NB4 (cell line): Measurements from ENCODE around the gene MCTP1.

Source experiments
- DNase-seq: peaks from one replicate; pipeline ENCODE4 v3.0.0; 2010; ENCODE audit warnings: low read depth
- H3K4me3 ChIP-seq: one replicate; pipeline ENCODE4 v1.5.1; 2011; ENCODE audit warnings: mild to moderate bottlenecking, low read depth, low read length, moderate library complexity
- MYC ChIP-seq: IDR thresholded peaks from 2 replicates; pipeline ENCODE4 v1.6.1; 2011; ENCODE audit warnings: low read depth, low read length
- POLR2A ChIP-seq: IDR thresholded peaks from 2 replicates; pipeline ENCODE4 v1.6.1; 2011; ENCODE audit warnings: mild to moderate bottlenecking; ENCODE audit not compliant: insufficient read length; ENCODE audit errors: extremely low read depth
- TF ChIP-seq, protein P1 (sequence below): IDR thresholded peaks from 2 replicates; pipeline ENCODE4 v1.6.1; 2011; ENCODE audit warnings: low read depth, low read length
- TF ChIP-seq, protein P2 (sequence below): IDR thresholded peaks from one replicate; pipeline ENCODE4 v1.5.1; 2012; ENCODE audit warnings: low read depth, low read length

MCTP1 gene

DNA sequence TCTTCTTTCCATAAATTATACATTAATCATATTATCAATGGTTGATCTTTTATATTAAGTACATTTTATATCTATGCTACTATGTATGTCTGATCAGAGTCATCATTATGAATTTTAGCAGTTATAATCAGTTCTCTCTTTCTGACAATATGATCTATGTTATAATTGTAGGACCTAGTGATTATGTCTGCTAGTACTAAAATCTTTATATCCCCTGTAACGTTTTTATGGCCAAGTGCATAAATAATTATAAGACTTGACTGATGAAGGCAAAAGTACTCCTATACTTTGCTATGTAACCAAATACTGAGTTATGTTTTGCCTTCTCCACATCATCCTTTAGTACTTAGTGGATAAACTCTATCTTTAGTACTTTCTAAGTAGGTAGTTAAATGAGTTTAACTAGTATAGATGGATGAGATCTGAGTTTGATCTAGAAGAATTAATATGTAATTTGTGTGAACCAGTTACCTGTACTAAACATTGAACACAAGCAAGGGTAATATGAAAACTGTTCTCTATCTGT, 591.0 kb downstream of the MCTP1 start:
- no peak for TF ChIP-seq MYC
- TF ChIP-seq, protein P1, sequence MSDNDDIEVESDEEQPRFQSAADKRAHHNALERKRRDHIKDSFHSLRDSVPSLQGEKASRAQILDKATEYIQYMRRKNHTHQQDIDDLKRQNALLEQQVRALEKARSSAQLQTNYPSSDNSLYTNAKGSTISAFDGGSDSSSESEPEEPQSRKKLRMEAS: no peak
- TF ChIP-seq, protein P2, sequence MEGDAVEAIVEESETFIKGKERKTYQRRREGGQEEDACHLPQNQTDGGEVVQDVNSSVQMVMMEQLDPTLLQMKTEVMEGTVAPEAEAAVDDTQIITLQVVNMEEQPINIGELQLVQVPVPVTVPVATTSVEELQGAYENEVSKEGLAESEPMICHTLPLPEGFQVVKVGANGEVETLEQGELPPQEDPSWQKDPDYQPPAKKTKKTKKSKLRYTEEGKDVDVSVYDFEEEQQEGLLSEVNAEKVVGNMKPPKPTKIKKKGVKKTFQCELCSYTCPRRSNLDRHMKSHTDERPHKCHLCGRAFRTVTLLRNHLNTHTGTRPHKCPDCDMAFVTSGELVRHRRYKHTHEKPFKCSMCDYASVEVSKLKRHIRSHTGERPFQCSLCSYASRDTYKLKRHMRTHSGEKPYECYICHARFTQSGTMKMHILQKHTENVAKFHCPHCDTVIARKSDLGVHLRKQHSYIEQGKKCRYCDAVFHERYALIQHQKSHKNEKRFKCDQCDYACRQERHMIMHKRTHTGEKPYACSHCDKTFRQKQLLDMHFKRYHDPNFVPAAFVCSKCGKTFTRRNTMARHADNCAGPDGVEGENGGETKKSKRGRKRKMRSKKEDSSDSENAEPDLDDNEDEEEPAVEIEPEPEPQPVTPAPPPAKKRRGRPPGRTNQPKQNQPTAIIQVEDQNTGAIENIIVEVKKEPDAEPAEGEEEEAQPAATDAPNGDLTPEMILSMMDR: no peak
- no peak for TF ChIP-seq POLR2A
- DNase-seq: no peak
- H3K4me3 ChIP-seq: no peak overlapping the region

DNA sequence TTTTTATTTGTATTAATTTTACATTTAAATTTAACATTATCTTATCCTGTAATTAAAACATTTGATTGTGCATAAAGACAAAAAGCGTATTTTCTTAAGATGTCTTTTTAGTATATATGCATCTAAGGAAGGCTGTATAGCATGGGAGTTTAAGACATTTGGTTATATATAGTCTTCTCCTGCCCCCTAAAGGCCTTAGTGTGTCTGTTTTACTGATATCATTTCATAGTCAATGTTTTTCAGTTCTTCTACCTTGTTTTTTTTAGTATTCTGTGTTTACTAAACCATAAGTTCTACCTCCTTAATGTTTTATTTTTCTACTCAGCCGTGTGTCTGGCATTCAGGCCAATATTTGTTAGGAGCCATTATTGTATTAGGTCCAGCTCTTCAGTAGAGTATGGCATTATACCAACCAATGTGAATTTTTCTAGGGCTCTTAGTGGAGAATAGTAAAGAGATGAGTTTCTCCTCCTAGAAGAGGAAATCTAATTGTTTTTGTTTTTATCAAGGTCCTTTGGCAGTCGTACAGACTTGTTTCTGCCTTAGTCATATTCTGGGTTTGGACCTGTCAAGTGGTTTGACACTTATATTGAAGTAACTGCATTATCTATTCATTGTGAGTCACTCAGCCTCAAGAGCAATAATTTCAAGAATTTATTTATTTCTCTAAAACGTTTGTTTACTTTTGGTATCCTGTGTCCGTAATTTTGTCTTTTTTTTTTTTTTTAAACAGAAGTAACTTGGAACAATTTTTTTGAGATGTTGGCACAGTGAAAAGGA, 591.7 kb downstream of the MCTP1 start:
- peak; percentile 51 for DNase-seq
- no peak for TF ChIP-seq POLR2A
- TF ChIP-seq, protein P2: no peak
- TF ChIP-seq, protein P1: no peak
- TF ChIP-seq MYC: no peak
- no peak overlapping the region for H3K4me3 ChIP-seq

DNA sequence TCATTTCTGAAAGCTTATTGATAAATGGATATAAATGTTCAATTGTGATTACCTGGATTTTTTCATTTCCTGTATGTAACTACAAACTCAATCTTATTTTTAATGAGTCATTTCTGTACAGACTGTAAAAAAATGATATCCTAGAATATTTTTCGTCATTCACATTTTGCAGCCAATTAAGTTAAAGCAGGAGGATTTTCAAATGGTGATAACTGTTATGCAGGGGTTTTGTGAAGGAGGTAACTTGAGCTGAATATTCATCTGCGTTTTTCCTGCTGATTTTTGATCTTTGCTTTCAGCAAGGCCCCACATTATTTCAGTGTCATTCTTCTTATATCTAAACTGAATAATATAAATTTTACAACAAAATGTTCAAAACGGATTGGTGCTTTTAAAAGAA, 592.3 kb downstream of the MCTP1 start:
- no peak overlapping the region for H3K4me3 ChIP-seq
- TF ChIP-seq, protein P1: no peak
- TF ChIP-seq MYC: no peak
- DNase-seq: no peak

DNA sequence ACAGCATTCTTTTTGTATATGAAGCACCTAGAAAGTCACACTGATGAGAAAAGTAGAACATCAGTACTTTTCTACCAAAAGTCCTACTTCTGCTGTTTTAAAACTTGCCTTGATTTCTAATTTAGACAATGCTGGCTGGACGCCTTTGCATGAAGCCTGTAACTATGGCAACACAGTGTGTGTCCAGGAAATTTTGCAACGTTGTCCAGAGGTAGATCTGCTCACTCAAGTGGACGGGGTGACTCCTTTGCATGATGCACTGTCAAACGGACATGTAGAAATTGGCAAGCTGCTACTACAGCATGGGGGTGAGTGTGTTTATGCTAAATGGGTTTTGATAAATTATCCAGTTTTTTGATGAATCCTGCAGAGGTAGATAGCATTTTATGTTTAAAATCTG, 592.9 kb downstream of the MCTP1 start:
- peak; percentile 53 for DNase-seq
- TF ChIP-seq, protein P1: no peak
- TF ChIP-seq POLR2A: no peak
- no peak for TF ChIP-seq MYC
- H3K4me3 ChIP-seq: no peak overlapping the region

DNA sequence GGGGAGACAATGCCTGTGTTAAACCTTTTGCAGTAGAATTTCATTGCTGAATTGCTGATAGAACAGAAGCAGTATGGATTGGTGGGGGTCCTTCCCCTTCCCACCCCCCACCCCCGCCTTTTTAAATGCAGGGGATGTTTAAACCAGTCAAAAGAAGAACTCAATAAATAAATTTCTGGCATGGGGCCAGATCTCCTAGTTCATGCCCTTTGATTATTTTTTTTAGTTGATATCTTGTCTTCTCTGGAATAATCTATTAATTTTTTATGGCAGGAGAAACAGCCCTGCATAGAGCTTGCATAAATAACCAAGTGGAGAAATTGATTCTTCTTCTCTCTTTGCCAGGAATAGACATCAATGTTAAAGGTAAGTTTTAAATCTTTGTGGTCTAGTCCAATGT, 593.6 kb downstream of the MCTP1 start:
- TF ChIP-seq MYC: no peak
- no peak for TF ChIP-seq POLR2A
- TF ChIP-seq, protein P2: no peak
- TF ChIP-seq, protein P1: no peak
- H3K4me3 ChIP-seq: no peak overlapping the region
- DNase-seq: no peak

DNA sequence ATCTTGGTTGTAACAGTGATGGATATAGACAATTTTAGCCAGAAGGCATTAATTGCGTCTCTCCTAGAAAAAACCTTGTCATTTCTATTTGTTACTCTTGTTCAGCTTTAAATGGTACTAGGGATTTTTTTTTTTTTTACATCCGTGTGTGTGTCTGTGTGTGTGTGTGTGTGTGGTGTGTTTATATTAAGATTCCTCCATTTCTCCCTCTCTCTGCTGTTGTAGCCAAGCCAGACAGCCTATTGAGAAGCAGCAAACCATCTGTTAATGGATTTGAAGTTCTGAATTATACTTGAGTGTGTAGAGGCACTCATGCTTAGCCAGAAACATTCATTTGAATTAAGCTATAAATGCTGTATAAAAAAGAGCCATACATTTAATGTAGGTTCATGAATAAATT, 594.1 kb downstream of the MCTP1 start:
- TF ChIP-seq, protein P1: no peak
- TF ChIP-seq MYC: no peak
- TF ChIP-seq, protein P2: no peak
- no peak for TF ChIP-seq POLR2A
- no peak for DNase-seq
- H3K4me3 ChIP-seq: no peak overlapping the region
